SH-SY5Y (cell line): ENCODE data around the gene PCED1A.

Source experiments
- GATA2 ChIP-seq: IDR thresholded peaks from 2 replicates; pipeline ENCODE4 v1.6.1; 2011; ENCODE audit warnings: mild to moderate bottlenecking, low read depth, low read length
- GATA3 ChIP-seq: IDR thresholded peaks from 2 replicates; pipeline ENCODE4 v1.6.1; 2011; ENCODE audit warnings: low read depth, mild to moderate bottlenecking, low read length, moderate library complexity

DNA sequence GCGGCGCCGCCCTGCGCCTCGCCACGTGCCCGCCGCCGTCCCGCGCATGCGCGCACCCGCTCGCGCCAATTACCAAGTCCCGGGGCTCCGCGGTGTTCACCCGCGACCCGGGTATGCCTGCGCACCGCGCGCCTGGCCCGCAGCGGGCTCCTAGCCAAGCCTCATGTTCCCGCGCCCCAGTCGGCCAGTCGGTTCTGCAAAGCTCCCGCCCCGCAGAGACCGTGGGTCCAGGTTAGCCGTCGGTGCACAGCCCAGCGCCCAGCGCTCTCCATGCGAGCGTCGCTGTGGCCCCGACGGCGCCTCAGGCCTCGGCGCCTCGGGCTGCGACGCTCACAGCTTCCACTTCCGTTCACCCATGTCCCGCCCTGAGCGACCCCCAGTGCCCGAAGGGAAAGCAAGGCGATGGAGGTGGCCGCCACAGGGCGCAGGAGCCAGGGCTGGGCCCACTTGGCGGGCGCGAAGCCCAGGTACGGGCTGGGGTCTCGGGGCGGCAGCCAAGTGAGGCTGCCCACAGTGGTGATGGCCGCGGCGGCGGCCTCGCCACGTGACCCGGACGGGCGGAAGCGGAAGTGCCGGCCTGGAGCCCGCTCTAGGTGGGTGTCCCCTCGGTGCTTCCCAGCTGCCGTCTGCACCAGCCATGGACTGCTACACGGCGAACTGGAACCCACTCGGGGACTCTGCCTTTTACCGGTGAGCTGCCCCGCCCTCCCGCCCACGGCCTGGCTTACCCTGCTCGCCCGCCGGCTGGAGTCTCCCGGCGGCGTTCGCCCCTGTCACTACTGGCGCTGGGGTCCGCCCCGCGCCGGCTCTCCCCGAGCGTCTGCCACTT, at the start of gene PCED1A, which contains the start of gene VPS16:
- TF ChIP-seq GATA2 (no peak), GATA3 (no peak)
